ENCODE data around the gene SHROOM3.

- TF ChIP-seq CTCF (IDR thresholded peaks at IDR 0.05) = no peak
- TF ChIP-seq SMC3 (IDR thresholded peaks at IDR 0.05) = no peak
- no peak for TF ChIP-seq NFE2L2 (conservative IDR thresholded peaks at IDR 0.05; ENCODE audit: low read length)
- TF ChIP-seq MAFK (IDR thresholded peaks at IDR 0.05; ENCODE audit: partially characterized antibody) = no peak
- no peak for TF ChIP-seq POLR2A (IDR thresholded peaks at IDR 0.05; ENCODE audit: low read length)
- no peak for TF ChIP-seq CBX8 (IDR thresholded peaks at IDR 0.05)
- no peak for TF ChIP-seq MAX (IDR thresholded peaks at IDR 0.05)
- TF ChIP-seq FOSL2 (IDR thresholded peaks at IDR 0.05) = no peak
- TF ChIP-seq FOSL2 (CRISPR knock-in tag; IDR thresholded peaks at IDR 0.05) = no peak
- TF ChIP-seq JUN (IDR thresholded peaks at IDR 0.05) = no peak
- no peak for TF ChIP-seq ZC3H11A (IDR thresholded peaks at IDR 0.05)
- no peak for TF ChIP-seq EP300 (IDR thresholded peaks at IDR 0.05)
- TF ChIP-seq REST (IDR thresholded peaks at IDR 0.05) = no peak
- no peak for TF ChIP-seq MAZ (IDR thresholded peaks at IDR 0.05; ENCODE audit: borderline replicate concordance, low read depth, low read length)
- TF ChIP-seq HOXB5 (CRISPR knock-in tag; IDR thresholded peaks at IDR 0.05) = no peak
Measured at GRCh38 chr4:76622126-76622525, 187.1 kb downstream of the SHROOM3 start.
